Parathyroid adenoma (tissue), 2 donors: ENCODE measurements around the gene BCL7B.
"Not testable (repeated sequence)": the region's sequence is repeated elsewhere in the genome, so short reads cannot be mapped to it uniquely, and the experiment has no call there.

Source experiments
- H2AFZ ChIP-seq: fragments of 300-600 bp; sonication (generic); one replicate; pipeline ENCODE4 v1.7.0; 2017; ENCODE audit warnings: antibody characterized with exemption, mild to moderate bottlenecking
- H3K27ac ChIP-seq: fragments of 300-600 bp; sonication (generic); one replicate; pipeline ENCODE4 v1.7.0; 2017
- H3K27me3 ChIP-seq: fragments of 300-600 bp; sonication (generic); one replicate; pipeline ENCODE4 v1.7.0; 2017; ENCODE audit warnings: low read length; ENCODE audit not compliant: control insufficient read depth, insufficient read depth
- H3K36me3 ChIP-seq: fragments of 300-600 bp; sonication (generic); one replicate; pipeline ENCODE4 v1.7.0; 2017; ENCODE audit warnings: low read length; ENCODE audit not compliant: control insufficient read depth, insufficient read depth
- H3K4me1 ChIP-seq: fragments of 300-600 bp; sonication (generic); one replicate; pipeline ENCODE4 v1.7.0; 2017; ENCODE audit warnings: control low read depth
- H3K4me2 ChIP-seq: fragments of 300-600 bp; sonication (generic); one replicate; pipeline ENCODE4 v1.7.0; 2017; ENCODE audit warnings: low read length
- H3K4me3 ChIP-seq: fragments of 300-600 bp; sonication (generic); one replicate; pipeline ENCODE4 v1.7.0; 2017; ENCODE audit warnings: low read depth, low read length
- H3K79me2 ChIP-seq: fragments of 300-600 bp; sonication (generic); one replicate; pipeline ENCODE4 v1.7.0; 2017; ENCODE audit warnings: control low read depth
- H3K9ac ChIP-seq: fragments of 300-600 bp; sonication (generic); one replicate; pipeline ENCODE4 v1.7.0; 2017; ENCODE audit warnings: mild to moderate bottlenecking
- H3K9me3 ChIP-seq: fragments of 300-600 bp; sonication (generic); one replicate; pipeline ENCODE4 v1.7.0; 2017; ENCODE audit warnings: low read length; ENCODE audit not compliant: control insufficient read depth
- CTCF ChIP-seq: fragments of 300-600 bp; sonication (generic); IDR thresholded peaks from one replicate; pipeline ENCODE4 v1.7.0; 2017; ENCODE audit warnings: antibody characterized with exemption, mild to moderate bottlenecking
- donor health status: primary hyperparathyroidism.

Gene BCL7B

GRCh38 chr7:73547841-73548240 is 9.6 kb downstream of the BCL7B start:
- no peaks in the 10 kb centered on the region for H3K36me3 ChIP-seq
- H2AFZ ChIP-seq, result no peak overlapping the region
- no peak for TF ChIP-seq CTCF
- H3K4me2 ChIP-seq, result no peak overlapping the region
- no peak overlapping the region for H3K27ac ChIP-seq
- H3K9me3 ChIP-seq, result no peaks in the 10 kb centered on the region
- no peaks in the 10 kb centered on the region for H3K4me1 ChIP-seq
- H3K27me3 ChIP-seq, result no peaks in the 10 kb centered on the region
- no peak overlapping the region for H3K9ac ChIP-seq
- H3K79me2 ChIP-seq, result peaks cover 60% of the 10 kb centered on the region
- no peak overlapping the region for H3K4me3 ChIP-seq

- Histone ChIP-seq H3K4me2 (no peak overlapping the region), H3K9ac (no peak overlapping the region), H3K27me3 (no peaks in the 10 kb centered on the region), H3K27ac (no peak overlapping the region), H3K36me3 (no peaks in the 10 kb centered on the region), H3K79me2 (peaks cover 60% of the 10 kb centered on the region), H3K9me3 (no peaks in the 10 kb centered on the region), H3K4me1 (no peaks in the 10 kb centered on the region), H2AFZ (no peak overlapping the region), H3K4me3 (no peak overlapping the region)
- no peak for TF ChIP-seq CTCF
Observed at GRCh38 chr7:73544678-73545077, 12.8 kb downstream of the BCL7B start.

GRCh38 chr7:73541722-73542121 is 15.8 kb downstream of the BCL7B start:
- no peak for TF ChIP-seq CTCF
- Histone ChIP-seq H3K36me3 (no peaks in the 10 kb centered on the region), H3K4me2 (no peak overlapping the region), H3K27ac (no peak overlapping the region), H3K4me3 (no peak overlapping the region), H3K27me3 (no peaks in the 10 kb centered on the region), H2AFZ (no peak overlapping the region), H3K9ac (no peak overlapping the region), H3K9me3 (no peaks in the 10 kb centered on the region), H3K4me1 (no peaks in the 10 kb centered on the region), H3K79me2 (peaks cover 49% of the 10 kb centered on the region)

- H3K9ac ChIP-seq, result no peak overlapping the region
- TF ChIP-seq CTCF, result no peak
- no peak overlapping the region for H2AFZ ChIP-seq
- H3K9me3 ChIP-seq, result no peaks in the 10 kb centered on the region
- H3K4me2 ChIP-seq, result no peak overlapping the region
- H3K27ac ChIP-seq, result no peak overlapping the region
- no peaks in the 10 kb centered on the region for H3K27me3 ChIP-seq
- H3K4me1 ChIP-seq, result no peaks in the 10 kb centered on the region
- no peaks in the 10 kb centered on the region for H3K36me3 ChIP-seq
- H3K4me3 ChIP-seq, result no peak overlapping the region
- H3K79me2 ChIP-seq, result peaks cover 39% of the 10 kb centered on the region
Observed at GRCh38 chr7:73539709-73540108, 17.8 kb downstream of the BCL7B start.

- H3K4me1 ChIP-seq, H3K9ac ChIP-seq, H3K4me2 ChIP-seq, H3K27me3 ChIP-seq, H3K9me3 ChIP-seq, H3K4me3 ChIP-seq, H3K27ac ChIP-seq, H3K36me3 ChIP-seq, H2AFZ ChIP-seq: not testable (repeated sequence)
- H3K79me2 ChIP-seq, result peaks cover 30% of the 10 kb centered on the region
Observed at GRCh38 chr7:73538510-73538909, 19.0 kb downstream of the BCL7B start.
